ENCODE data around the gene SHTN1.

SHTN1 gene

DNA sequence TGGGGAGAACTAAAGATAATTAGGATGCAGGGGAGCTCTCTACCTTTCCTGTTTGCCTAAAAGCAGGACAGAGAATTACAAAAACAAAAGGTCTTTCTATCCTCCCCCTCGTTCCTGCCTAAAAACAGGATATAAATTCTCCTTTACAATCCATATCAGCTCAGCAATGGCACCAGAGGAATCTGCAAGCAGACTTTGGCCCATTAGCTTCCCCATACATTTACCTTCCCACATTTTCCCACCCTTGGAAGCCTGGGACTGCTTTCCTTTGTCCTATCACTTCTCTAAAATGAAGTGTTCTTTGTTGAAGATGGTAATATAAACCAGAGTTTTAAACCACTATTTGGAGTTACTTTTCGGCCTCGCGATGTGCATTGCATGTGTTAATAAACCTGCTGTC, 15.5 kb downstream of the SHTN1 start:
- intact Hi-C loops (cut with DNase I): no loop called here
- no peak for DNase-seq

DNA sequence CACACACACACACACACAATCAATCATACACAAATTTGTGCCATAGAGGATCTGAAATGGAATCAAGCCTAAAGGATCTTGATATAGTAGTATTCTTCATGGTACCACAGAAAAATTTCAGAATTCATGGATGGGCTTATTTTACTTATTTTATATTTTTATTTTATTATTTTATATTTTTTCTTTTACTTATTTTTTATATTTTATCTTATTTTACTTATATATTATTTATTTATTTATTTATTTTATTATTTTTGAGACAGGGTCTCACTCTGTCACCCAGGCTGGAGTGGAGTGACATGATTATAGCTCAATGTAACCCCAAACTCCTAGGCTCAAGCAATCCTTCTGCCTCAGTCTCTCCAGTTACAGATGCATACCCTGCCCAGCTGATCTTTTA, 16.7 kb downstream of the SHTN1 start:
- DNase-seq: no peak
- intact Hi-C loops (cut with DNase I): no loop called here

DNA sequence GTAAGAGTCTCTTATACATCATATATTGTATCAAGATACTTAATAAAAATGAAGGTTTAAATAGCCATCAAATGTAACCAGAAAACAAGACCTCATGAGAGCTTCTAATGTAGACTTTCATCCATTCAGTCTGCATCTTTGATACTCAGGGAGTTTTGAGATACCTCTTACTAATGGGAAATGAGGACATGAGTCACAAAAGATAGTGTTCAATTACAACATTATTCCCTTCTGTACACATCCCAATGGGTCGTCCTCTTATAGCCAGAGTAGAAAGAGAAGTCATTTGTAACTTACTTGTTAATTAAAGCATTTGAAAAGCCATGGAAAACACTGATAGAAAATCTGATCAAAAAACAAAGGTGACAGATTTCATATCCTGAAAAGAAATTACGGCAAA, 19.4 kb downstream of the SHTN1 start:
- DNase-seq: no peak
- intact Hi-C loops (cut with DNase I): no loop called here

DNA sequence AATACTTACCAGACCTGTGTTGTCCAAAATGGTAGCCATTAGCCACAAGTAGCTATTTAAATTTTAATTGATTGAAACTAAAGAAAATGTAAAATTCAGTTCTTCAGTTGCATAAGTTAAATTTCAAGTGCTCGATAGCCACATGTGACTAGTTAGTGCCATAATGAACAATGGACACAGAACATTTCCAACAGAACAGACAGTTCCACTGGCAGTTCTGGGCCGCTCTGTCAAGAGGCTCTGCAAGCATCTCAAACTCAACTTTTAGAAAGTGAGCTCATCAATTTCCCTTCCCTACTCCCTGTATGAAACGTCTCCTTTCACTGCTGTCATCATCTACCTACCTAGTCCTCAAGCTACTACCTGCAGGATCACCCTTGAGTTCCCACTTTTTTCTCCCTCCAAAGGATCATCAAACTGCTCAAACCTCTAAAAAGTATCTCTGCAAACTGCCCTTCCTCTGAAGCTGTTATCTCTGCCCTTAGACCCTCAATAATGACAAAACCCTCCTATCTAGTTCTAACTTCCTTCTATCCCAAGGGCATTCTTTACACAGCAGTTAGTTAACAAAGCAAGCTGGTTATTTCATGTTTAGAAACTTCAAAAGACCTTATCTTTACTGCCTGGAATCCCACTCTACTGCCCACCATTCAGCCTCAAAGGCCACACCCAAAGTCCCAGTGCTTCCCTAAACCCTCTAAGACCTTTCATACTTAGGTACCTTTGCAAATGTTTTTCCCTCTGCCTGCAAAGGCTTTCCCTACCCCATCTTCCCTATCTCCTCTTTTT, 20.6 kb downstream of the SHTN1 start:
- intact Hi-C loops (cut with DNase I): no loop called here

DNA sequence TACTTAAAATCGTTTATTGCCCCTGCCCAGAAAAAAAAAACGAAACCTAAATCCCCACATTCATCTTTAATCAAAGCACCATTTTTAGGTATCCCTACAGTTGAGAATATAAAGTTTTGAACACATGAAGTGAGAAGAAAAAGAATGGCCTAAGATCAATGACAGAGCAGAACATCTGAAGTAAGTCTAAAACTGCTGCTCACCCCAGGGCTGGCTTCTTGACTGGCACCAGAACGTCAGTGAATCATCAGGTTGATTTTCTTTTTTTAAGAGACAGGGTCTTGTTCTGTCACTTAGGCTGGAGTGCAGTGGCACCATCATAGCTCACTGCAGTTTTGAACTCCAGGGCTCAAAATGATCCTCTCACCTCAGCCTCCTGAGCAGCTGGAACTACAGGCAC, 24.9 kb downstream of the SHTN1 start:
- DNase-seq: no peak
- intact Hi-C loops (cut with DNase I): no loop called here

More for the DNA sequence above, 20.6 kb downstream of the SHTN1 start:
- no peak for DNase-seq

DNA sequence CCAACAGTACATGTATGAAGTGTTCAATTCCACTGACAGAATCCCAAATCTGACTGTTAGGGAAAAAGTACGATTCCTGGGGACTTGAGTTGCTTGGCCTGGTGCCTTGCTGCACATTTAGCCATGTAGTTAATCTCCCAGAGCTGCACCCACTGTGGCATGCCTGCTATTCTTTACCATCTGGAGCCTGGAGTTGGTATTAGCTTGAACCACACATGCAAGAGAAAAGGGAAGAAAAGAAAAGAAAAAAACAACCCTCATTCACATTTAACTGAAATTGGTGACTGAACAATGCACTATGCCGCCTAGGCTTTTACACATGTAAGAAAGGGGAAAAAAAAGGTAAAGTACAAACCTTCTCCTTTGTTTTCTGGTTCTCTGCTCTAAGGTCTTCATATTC, 26.1 kb downstream of the SHTN1 start:
- DNase-seq: no peak
- intact Hi-C loops (cut with DNase I): no loop called here

DNA sequence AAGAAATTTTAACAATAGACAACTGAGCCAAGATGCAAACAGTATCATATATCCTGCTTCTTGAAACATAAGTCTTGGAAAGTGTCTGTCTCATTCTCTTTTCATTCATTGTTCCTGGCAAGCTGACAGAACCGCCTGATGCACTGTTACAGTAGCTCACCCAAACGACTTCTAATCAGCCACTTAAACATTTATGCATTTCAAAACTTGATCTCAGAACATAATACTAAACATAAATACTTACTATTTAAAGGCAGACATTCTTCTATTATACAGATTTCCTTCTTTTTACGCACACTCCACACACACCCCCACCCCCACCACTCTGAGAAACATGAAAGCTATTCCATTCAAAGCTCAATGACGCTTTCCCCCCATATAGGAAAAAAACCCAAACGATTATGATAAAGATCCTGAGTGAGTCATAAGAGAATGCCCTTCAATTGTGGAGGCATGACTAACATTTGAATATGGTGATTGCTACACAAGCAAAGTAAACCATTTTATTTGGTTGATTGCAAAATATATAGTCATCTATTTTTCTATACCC, 30.5 kb downstream of the SHTN1 start:
- no peak for DNase-seq
- intact Hi-C loops (cut with DNase I): no loop called here

DNA sequence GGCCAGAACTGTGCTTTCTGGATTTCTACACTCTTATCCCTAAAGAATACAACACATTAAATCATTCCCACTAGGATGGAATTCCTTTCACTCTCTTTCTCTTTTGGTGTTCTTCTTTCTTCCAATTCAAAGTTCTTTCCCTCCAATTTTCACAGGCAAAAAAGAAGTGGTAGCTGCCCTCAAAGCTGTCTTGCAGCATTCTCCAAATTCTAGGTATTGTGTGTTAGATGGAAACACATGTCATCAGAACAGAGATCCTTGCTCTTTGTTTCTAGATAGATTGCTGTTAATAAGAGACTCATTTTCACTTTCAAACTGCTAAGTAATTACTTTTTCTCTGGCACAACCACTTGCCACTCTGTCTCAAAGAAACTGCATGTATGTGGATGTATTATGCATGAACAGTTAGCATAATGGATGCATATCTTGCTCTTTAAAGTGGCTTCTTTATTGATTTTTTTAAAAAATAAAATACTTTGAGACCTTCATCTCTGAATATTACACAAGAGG, 31.0 kb downstream of the SHTN1 start:
- no peak for DNase-seq
- intact Hi-C loops (cut with DNase I): no loop called here

DNA sequence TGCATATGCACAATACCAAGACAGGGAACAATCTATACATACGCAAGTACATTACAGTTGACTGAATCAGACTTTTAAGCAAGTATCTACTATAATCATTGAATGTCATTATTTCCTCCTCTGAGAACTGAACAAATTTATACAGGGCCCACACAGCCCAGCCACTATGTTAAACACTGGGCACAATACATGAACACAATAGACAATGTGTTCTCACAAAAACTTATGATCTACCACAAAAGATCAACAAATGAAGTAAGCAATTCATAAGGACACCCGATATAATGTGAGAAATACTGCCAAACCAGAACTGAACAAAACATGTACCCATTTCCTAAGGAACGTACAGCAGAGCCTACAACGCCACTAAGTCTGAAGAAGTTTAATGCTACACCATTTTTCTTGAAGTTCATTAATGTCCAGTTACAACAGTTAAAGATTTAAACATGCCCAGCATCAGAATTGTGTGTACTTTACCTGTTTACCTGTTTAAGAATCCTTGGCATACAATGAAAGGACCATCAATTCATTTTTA, 31.5 kb downstream of the SHTN1 start:
- DNase-seq: no peak
- intact Hi-C loops (cut with DNase I): no loop called here

DNA sequence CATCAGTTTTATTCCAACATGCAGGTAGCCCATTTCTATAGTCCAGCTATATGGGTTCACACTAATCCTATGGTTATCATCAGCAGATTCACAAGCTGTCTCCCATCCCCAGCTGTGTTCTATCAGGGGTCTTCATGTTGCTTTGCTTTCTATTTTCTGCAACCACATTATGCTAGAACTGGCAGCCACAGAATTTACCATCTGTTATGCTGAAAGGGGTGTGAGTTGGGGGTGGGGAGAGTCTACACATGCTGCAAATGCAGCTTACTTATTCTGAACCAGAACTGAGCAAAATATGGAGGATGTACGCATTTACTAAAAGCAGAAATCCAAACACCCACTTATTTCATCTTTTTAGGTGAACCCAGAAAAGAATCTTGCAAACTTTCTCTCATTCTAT, 32.9 kb downstream of the SHTN1 start:
- intact Hi-C loops (cut with DNase I): no loop called here
- peak in 1 of 10 donors; percentile 85 for DNase-seq

DNA sequence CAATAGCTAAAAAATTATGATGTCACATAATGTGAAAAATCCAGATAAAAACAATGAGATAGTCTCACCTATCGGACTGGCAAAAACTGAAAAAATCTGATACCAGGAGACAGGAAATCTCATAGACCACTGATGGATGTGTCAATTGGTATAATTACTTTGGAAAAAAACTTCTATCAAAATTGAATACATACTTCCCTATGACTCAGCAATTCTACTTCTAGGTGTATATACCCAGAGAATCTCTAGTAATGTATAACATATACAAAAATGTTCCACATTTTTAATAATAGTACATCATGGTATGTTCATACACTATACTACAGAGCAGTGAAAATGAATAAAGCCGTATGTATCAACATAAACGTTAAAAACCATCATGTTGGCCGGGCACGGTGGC, 34.9 kb downstream of the SHTN1 start:
- intact Hi-C loops (cut with DNase I): no loop called here
- no peak for DNase-seq

DNA sequence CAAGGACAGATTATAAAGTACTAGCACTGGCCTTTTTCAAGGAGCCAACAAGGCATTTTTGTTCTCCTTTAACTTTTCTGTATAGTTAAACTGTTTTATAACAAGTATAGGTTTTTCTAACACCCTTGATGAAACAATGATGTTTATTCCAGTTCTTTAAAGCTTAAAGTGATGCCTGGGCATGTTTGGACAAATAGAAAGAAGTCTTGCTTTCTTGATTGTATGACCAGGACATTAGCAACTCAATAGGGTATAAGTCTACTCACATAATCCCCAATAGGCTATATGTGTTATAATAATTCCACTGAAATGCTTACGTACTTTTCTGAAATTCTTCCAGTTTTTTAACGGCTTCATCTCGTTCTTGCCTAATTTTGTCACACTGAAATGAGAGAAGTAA, 36.7 kb downstream of the SHTN1 start:
- intact Hi-C loops (cut with DNase I): loop anchor here (2.0 kb wide), 1 partner anchor 32 kb away; no protein-coding TSS in a partner anchor

DNA sequence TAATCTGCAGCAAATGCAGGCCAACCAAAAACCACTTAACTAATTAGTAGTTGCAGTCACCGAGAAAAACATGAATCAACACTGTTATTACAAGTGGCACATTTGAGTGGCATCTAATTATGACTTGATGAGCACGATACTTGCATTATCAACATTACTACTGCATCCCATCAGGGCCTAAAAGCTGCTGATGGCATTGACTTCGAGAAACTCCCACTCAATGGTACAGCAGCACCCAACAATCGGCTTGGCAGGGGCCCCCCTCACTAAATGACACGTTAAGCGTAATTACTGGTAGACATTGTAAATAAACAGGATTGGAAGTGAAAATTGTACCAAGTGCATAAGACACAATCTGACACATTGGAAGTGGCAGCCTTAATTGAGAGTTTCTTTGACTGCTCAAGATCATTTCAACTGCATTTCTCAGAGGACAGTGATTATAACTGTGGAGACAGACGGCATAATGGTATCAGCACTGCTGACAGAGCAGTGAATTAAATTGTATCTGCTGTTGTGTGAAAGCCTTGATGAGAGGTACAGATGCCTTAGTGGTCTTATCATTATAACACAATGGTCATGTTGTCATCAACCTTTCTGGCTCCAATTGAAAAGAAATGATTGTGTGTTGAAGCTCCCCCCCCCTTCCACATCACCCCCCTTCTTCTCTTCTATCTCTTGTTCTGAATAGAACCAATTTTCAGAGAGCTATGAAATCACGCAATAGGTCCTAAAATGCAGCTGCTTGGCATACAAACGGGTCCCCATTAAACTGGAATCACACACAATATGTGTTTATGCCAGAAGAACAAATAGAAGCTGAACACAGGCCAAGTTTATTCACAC, 43.4 kb downstream of the SHTN1 start:
- intact Hi-C loops (cut with DNase I): no loop called here
- DNase-seq: peak in 2 of 10 donors; percentile 24 to 73

More for the DNA sequence above, 36.7 kb downstream of the SHTN1 start:
- DNase-seq: no peak

DNA sequence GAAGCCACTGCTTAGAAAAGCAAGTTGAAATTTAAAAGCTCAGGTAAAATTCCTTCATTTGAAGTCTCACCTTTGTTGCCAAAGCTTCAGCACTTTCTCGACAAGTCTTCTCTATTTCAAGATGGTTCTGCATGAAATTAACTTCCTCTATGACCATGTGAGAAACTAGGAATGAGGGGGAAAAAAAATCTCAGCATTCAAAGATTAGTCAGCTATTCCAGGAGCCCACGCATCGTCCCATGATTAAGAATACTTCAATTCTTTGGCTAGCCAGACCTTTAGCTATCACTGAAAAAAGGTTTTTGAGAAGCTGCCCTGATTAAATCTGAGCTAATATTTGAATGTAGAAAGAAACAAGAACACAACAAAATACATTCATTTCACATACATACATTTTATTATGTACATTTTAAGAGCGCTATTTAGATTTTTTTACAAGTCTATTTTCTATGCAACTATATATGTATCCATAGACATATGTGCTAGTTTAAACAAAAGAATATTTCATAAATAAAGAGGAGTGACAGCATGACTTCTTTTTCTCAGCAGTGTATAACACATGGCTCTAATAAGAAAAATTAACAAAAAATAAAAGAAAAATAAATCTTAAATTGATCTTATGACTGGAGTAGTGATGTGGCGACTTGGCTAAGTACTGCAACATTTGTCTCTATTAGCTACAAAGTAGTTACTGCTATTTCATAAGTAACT, 44.8 kb downstream of the SHTN1 start:
- intact Hi-C loops (cut with DNase I): no loop called here
- no peak for DNase-seq

DNA sequence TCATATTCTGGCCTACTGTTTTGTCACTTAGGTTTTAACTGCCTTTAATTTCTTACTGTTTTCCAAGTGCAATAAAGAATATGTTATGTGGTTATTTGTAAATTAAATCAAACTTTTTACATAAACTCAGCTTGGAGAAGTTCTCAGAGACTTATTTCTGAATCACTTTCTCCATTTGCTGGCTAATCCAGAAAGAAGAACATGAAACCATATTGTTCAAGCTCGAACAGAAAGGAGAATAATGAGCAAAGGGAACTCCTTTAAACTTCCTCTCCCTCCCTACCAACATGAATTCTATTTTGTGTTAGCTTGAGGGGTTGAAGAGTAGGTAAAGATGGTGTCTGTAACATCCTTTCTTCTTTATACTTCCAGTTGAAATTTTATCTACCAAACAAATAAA, 52.3 kb downstream of the SHTN1 start:
- DNase-seq: no peak
- intact Hi-C loops (cut with DNase I): no loop called here

DNA sequence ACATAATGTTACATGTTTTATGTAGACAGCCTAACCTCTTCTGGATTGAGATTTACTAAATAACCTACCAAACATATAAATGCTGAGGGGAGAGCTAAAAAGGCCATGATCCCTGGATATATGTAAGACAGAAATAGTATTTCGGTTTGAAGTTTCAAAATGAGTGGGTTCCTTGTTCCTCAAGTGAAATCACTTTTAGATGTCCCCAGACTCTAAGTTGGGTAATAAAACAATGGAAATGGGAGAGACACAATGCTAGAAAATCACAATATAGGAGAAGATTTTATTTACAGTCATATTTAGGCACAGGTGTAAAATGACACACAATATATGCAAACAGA, 56.5 kb downstream of the SHTN1 start:
- intact Hi-C loops (cut with DNase I): loop anchor here (10.0 kb wide), 1 partner anchor 56 kb away; the partner anchor contains the start of gene SHTN1
- no peak for DNase-seq

DNA sequence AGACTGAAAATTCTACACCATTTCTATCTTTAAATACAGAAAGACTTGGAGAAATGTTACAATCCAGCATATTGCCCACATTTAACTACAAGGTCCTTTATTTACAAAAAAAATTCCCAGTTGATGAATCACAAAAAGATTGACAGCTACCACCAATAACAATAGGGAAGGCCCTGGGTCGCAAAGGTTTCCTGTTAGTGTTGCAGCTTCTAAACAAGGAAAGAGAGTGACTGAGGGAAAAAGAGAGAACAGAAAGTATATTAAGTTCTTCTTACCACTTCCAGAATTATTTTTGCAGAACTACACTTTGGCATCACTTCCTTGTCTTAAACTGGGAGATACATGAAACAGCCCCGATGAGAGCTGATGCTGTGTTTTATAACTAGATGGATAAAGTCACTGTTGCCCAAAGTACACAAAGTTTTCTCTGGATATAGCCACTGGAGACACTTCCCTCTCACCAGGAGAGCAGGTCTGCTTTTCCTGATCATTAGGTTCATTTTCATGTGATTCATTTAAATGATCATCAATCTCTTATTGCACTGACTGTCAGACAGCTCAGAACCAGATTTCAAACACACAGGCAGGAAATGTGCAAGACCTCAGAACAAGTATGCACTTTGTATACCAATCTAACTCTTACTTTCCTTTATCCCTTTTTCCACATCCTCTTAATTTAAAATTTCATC, 57.0 kb downstream of the SHTN1 start:
- intact Hi-C loops (cut with DNase I): loop anchor here (10.0 kb wide), 1 partner anchor 57 kb away; the partner anchor contains the start of gene SHTN1
- no peak for DNase-seq

DNA sequence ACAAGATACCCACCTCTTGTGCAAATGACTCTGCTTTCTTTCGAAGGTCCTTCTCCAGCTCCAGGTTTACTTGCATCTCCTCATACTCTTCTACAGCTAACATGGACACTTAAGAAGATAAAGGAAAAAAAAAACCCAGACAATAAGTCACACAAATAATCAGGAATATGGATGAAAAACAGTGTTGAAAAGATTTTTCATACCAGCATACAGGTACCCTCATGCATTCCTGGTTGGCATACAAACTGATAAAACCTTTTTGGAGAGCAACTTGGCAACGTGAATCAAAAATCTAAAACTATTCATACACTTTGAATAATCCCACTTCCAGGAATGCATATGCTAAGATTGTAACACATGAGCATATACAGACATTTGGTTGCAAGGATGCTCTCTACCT, 60.1 kb downstream of the SHTN1 start:
- no peak for DNase-seq
- intact Hi-C loops (cut with DNase I): loop anchor here (10.0 kb wide), 1 partner anchor 60 kb away; the partner anchor contains the start of gene SHTN1

DNA sequence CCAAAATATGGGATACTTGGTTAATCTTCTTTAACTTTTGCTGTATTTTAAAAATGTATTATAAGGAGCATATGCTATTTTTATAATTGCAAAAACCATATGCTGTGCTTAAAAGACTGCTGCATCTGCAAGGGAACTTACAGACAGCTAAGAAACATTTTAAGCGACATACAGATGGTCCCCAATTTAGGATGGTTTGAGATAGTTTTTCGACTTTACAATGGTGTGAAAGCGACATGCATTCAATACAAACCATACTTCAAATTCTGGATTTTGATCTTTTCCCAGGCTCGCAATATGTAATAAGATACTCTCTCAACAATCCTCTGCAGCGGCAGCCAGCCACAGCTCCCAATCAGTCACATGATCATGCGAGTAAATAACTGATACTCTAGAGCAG, 73.2 kb downstream of the SHTN1 start:
- no peak for DNase-seq
- intact Hi-C loops (cut with DNase I): no loop called here

DNA sequence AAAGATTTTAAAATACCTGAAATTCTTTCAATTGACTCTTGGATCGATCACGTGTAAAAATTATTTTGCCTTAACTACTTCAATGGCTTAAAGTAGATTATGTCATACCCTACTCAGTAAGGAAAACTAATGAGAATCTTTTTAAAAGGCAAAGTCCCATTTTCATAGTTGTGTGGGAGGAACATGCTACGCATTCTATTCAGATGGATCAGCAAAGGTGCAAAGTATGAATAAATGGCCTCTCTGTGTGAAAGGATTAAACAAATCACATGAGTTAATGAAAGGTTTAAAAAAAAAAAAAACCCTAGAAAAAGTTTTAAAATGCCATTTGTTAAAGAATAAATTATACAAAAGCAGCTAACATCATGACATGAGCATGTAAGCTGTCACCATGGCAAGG, 78.6 kb downstream of the SHTN1 start:
- intact Hi-C loops (cut with DNase I): no loop called here
- DNase-seq: no peak

All from posterior cingulate gyrus (tissue), 11 donors.